Endothelial cell (in vitro differentiated cells): ENCODE measurements around the gene ZNHIT6. TPM values are rescaled to one million over a fixed set of nuclear protein-coding genes. Genes with fewer than 3 reads are reported as not detected.
A peak's percentile ranks its signal among the peaks of the same experiment; 100 is the strongest.

Experiments used
- DNase-seq: peaks from one replicate; pipeline ENCODE4 v3.0.0; 2021; ENCODE audit warnings: low spot score
- H3K27ac Mint-ChIP-seq: one replicate; pipeline ENCODE4 v1.8.0; 2021; ENCODE audit warnings: mixed read lengths, inconsistent platforms; ENCODE audit not compliant: unreplicated experiment
- H3K27me3 Mint-ChIP-seq: one replicate; pipeline ENCODE4 v1.8.0; 2021; ENCODE audit warnings: mild to moderate bottlenecking, moderate library complexity, mixed read lengths, inconsistent platforms; ENCODE audit not compliant: unreplicated experiment
- H3K36me3 Mint-ChIP-seq: one replicate; pipeline ENCODE4 v1.8.0; 2021; ENCODE audit warnings: mild to moderate bottlenecking, low read depth, mixed read lengths, inconsistent platforms; ENCODE audit not compliant: unreplicated experiment
- H3K4me1 Mint-ChIP-seq: one replicate; pipeline ENCODE4 v1.8.0; 2021; ENCODE audit warnings: mild to moderate bottlenecking, mixed read lengths, inconsistent platforms; ENCODE audit not compliant: unreplicated experiment
- H3K4me3 Mint-ChIP-seq: one replicate; pipeline ENCODE4 v1.8.0; 2021; ENCODE audit warnings: mild to moderate bottlenecking, mixed read lengths, inconsistent platforms; ENCODE audit not compliant: unreplicated experiment
- H3K9me3 Mint-ChIP-seq: one replicate; pipeline ENCODE4 v1.8.0; 2021; ENCODE audit warnings: mixed read lengths, inconsistent platforms; ENCODE audit not compliant: unreplicated experiment
- CTCF ChIP-seq: fragments of 200-600 bp; sonication (generic); IDR thresholded peaks from one replicate; pipeline ENCODE4 v1.5.0; 2021; ENCODE audit warnings: antibody characterized with exemption; ENCODE audit not compliant: unreplicated experiment
- total RNA-seq: library from RNA; stranded (reverse); fragmentation: NEBNext Ultra II Directional; extraction: Animal tissue kit (Norgen Biotek cat#: 25700); gene quantifications from one replicate; pipeline ENCODE4 v1.2.1, GENCODE V29; 2021; ENCODE audit not compliant: unreplicated experiment

Gene ZNHIT6
- total RNA-seq, 1 donor from 2014 or later, result 22.6 TPM

- TF ChIP-seq CTCF, result no peak
- DNase-seq, result no peak
- Mint-ChIP-seq H3K4me3 (no peak overlapping the region), H3K27me3 (peaks cover 4% of the 10 kb centered on the region), H3K36me3 (peaks cover 6% of the 10 kb centered on the region), H3K9me3 (no peaks in the 10 kb centered on the region), H3K27ac (no peak overlapping the region), H3K4me1 (no peaks in the 10 kb centered on the region)
Measured at GRCh38 chr1:85608851-85609250, 99.4 kb downstream of the ZNHIT6 start.

GRCh38 chr1:85607921-85608265 is 100.3 kb downstream of the ZNHIT6 start:
- no peaks in the 10 kb centered on the region for H3K4me1 Mint-ChIP-seq
- no peak overlapping the region for H3K27ac Mint-ChIP-seq

GRCh38 chr1:85607126-85607920 is 100.9 kb downstream of the ZNHIT6 start:
- Mint-ChIP-seq H3K27me3 (no peaks in the 10 kb centered on the region), H3K27ac (peak overlapping the region; percentile 21), H3K36me3 (peaks cover 6% of the 10 kb centered on the region), H3K4me1 (no peaks in the 10 kb centered on the region), H3K4me3 (no peak overlapping the region), H3K9me3 (no peaks in the 10 kb centered on the region)
- peak; percentile 17 for DNase-seq
- TF ChIP-seq CTCF, result no peak

More at GRCh38 chr1:85607921-85608265, 100.3 kb downstream of the ZNHIT6 start:
- H3K36me3 Mint-ChIP-seq, result peaks cover 6% of the 10 kb centered on the region
- H3K9me3 Mint-ChIP-seq, result no peaks in the 10 kb centered on the region
- no peak for DNase-seq
- no peak for TF ChIP-seq CTCF
- peaks cover 2% of the 10 kb centered on the region for H3K27me3 Mint-ChIP-seq
- no peak overlapping the region for H3K4me3 Mint-ChIP-seq

- H3K4me1 Mint-ChIP-seq, result no peaks in the 10 kb centered on the region
- no peak overlapping the region for H3K4me3 Mint-ChIP-seq
- no peaks in the 10 kb centered on the region for H3K9me3 Mint-ChIP-seq
- TF ChIP-seq CTCF, result no peak
- DNase-seq, result no peak
- H3K27me3 Mint-ChIP-seq, result no peaks in the 10 kb centered on the region
- peaks cover 6% of the 10 kb centered on the region for H3K36me3 Mint-ChIP-seq
- no peak overlapping the region for H3K27ac Mint-ChIP-seq
Measured at GRCh38 chr1:85606414-85606800, 101.8 kb downstream of the ZNHIT6 start.
